Right ventricle myocardium inferior (tissue), 1 donor: ENCODE measurements around the gene HTR7. TPM values are rescaled to one million over a fixed set of nuclear protein-coding genes. Genes with fewer than 3 reads are reported as not detected.
"Not testable (repeated sequence)": the region's sequence is repeated elsewhere in the genome, so short reads cannot be mapped to it uniquely, and the experiment has no call there.

Experiments
- ATAC-seq: fragments of 200-7000 bp; cut with Tn5 transposase; one replicate; pipeline ENCODE4 v1.9.1; 2020; ENCODE audit warnings: mild to moderate bottlenecking, moderate library complexity
- DNase-seq: peaks from one replicate; pipeline ENCODE4 v3.0.0; 2021; ENCODE audit errors: missing footprints
- intact Hi-C: fragments of 100-400 bp; cut with DNase I; formaldehyde crosslinking; loops from one replicate; pipeline ENCODE4 v1.11.0; 2022
- total RNA-seq: library from RNA; stranded (reverse); fragmentation: NEBNext Ultra II Directional; extraction: Animal tissue kit (Norgen Biotek cat#: 25700); gene quantifications from one replicate; pipeline ENCODE4 v1.2.1, GENCODE V29; 2021
- donor health status: DM: no; HTN: yes; CAD: no; lungs with severe emphysema.

Gene HTR7
- total RNA-seq, 1 donor from 2014 or later = not detected

DNA sequence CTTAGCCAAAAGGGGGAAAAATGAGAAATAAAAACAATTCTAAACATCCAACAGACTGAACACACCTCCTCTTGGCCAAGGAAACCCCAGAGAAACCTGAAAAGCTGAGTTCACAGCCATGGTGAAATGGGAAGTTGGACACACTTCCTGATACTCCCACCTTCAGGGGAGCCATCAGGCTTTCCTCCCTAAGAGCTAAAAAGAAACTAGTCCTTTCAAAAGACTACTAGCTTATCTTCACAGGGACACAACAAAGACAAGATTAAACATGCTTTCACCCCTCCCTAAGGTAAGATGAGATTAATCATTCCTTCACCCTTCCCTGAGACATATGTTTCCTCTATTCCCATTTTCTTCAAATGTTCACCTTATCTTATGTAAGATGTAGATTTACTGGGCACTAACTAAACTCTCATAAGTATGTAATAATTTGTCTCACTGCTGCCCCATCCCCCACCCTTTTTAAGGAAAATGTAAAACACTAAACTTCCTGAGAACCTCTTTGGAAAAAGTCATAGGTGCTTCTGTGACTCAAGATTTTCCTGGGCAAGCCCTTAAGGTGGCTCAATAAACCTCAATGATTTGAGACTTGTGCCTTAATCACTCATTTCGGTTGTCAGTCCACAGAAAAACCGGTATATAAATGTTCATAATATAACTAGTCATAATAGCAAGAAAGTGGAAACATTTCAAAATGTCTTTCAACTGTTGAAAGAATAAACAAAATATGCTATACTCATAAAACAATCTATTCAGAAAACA is 40.5 kb downstream of the HTR7 start:
- no peak for ATAC-seq

DNA sequence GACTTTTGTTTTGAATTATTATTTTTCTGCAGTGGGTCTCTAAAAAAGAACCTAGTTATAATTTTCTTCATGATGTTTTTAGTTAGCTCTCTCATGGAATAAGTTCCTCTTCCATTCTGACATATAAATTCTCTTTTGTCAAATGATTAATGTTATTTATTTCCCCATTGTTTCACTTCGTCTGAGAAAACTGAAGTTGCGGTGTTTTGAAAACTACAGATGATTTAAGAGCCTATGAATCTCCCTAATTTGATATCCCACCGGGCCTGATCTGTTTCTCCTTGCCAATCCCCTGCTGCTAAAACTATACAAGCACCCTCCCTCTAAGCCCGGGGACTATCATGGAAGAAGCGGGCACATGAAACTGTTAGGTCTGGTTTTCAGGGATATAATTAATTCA is 41.4 kb downstream of the HTR7 start:
- intact Hi-C loops = no loop called here
- no peak for DNase-seq
- ATAC-seq = no peak

More for the DNA sequence above, 40.5 kb downstream of the HTR7 start:
- intact Hi-C loops = no loop called here
- DNase-seq = no peak

DNA sequence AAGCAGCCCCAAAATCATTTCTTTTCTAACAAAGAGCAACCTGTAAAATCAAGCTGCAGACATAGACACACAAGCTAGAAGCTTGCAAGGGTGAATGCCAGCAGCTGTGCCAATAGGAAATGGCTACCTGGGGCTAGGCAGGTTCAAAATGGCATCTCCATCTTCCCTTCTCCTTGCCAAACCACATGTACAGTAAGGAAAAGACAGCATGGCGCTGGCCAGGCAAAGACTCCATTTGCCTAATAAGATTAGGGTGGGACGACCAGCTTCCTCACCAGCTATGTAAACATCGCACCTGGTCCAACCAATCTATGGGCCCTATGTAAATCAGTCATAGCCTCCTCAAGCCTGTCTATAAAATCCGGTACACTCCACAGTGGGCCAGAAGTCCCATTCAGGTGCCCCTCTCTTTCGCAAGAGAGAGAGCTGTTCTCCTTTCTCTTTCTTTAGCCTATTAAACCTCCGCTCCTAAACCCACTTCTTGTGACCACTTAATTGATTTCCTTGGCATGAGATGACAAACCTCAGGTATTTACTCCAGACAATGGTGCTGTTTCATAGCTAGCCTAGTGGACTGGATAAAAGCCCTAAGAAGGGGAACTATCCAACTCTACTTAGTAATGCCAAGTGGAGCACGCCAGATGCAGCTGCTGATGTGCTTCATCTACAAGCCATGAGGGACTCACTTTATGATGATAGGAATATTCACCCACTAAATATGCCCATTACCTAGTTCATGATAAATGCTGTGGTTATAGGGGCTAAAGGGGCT is 44.1 kb downstream of the HTR7 start:
- intact Hi-C loops = no loop called here
- no peak for DNase-seq
- ATAC-seq = no peak

DNA sequence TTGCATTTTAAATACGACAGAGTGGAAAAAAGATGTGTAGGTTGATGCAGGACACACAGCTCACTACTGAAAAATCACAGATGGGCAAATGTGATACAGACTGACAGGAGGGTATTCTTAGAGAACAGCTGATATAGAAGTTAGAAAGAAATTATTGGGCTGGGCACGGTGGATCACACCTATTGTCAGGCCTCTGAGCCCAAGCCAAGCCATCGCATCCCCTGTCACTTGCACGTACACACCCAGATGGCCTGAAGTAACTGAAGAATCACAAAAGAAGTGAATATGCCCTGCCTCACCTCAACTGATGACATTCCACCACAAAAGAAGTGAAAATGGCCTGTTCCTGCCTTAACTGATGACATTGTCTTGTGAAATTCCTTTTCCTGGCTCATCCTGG is 50.7 kb downstream of the HTR7 start:
- DNase-seq, ATAC-seq, intact Hi-C loops: not testable (repeated sequence)

DNA sequence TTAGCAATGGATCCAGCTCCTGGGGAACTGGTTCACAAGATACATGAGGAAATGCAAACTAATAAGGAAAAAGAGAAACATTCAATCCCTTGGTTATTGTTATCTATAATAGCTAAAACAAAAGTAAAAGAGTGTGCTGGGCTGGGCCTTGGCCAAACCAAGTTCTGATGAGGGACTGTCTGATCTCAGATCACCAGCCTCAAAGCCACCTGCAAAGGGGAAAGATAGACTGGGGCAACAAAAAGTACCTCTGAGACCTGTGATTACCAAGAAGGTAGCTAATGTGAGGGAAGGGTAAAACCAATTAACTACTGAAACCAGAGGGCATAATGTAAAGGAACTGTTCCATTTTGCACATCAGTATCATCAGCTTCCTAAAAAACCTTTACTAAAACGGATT is 51.2 kb downstream of the HTR7 start:
- no peak for ATAC-seq
- DNase-seq = no peak
- intact Hi-C loops = no loop called here

DNA sequence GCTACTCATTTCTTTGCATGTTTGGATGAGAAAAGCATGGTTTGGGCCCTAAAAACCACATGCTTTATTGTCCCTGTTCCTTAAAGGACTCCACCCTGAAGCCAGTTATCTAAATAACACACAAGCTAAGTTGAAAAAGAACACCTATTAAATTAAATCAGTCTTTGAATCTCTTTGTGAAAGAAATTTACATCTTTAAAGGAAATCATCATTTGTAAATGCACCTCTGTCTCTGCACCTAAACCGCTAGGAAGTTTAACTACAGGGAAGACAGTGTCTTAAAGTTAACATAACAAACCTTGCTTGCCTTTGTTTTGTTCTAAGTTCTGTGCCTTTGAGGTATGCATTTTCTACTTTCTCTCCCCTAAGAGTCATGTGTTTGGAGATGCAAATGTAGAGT is 52.6 kb downstream of the HTR7 start:
- no peak for DNase-seq
- intact Hi-C loops = no loop called here
- no peak for ATAC-seq

DNA sequence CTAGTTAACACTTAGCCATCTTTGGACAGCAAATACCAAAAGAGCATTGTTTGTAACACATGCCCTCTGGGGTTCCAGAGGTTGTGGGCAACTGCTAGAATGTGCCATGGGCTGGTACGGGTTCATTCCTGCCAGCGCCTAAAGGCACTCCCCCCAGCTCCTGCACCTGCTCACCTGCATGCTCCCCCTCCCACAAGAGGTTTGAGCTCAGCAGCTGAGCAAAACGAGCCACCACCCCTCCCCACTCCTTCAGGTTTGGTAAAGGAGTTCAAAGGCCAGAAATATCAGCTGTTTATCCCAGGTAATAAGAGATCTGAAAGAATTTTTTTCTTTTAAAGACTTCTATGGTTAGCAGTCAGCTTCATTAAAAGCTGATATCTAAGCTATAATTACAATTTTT is 53.5 kb downstream of the HTR7 start:
- ATAC-seq = no peak
- intact Hi-C loops = no loop called here
- DNase-seq = no peak

DNA sequence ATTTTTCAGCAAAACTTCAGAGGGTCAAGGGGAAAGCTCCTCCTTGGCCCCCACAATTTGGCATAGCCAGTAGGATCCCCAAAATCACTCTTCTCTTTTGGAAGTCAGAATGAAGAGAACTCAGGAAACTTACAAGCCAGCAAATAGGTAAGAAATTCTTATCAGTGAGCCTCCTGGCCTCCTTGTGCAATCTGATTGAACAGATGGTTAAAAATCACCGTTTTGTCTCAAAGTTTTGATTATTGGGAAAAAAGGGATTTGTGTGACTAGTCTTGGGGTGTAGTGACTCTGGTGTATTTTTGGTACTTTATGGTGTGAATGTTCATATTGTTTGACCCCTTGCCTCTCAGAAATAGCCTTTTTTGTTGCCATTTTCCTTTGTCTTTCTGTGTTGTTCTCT is 56.2 kb downstream of the HTR7 start:
- ATAC-seq (no peak), DNase-seq (no peak)
- intact Hi-C loops = no loop called here

DNA sequence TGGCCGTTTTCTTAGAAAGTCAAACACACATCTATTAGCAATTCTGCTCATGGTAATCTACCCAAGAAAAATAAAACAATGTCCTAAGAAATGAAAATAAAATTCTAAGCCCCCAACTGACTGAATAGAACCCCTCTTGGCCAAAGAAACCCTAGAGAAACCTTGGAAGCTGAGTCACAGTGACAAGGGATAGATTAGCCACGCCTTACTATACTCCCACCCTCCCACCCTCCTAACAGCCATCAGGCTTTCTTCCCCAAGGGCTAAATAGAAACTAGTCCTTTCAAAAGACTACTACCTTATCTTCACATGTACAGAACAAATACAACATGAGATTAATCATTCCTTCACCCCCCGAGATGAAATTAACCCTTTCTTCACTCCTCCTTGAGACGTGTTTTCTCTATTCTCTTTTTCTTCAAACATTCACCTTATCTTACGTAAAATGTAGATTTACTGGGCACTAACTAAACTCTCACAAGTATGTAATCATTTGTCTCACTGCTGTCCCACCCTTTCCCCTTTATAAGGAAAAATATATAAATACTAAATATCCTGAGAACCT is 57.5 kb downstream of the HTR7 start:
- intact Hi-C loops = no loop called here
- ATAC-seq (no peak), DNase-seq (no peak)

DNA sequence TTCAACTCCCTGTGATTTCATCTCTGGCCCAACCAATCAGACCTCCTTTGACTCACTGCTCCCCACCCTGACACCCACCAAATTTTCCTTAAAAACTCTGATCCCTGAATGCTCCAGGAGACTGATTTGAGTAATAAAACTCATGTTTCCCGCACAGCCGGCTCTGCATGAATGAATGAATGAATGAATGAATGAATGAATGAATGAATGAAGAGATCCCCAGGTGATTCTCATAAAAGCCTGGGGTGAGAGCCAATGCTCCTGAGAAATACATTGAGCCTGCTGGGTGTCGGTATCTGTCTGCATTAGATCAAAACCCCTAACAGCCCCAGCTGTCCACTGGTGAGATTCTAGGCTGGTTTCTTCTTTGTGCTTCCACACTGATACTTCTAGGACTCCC is 58.7 kb downstream of the HTR7 start:
- DNase-seq (no peak), ATAC-seq (no peak)
- intact Hi-C loops = no loop called here

DNA sequence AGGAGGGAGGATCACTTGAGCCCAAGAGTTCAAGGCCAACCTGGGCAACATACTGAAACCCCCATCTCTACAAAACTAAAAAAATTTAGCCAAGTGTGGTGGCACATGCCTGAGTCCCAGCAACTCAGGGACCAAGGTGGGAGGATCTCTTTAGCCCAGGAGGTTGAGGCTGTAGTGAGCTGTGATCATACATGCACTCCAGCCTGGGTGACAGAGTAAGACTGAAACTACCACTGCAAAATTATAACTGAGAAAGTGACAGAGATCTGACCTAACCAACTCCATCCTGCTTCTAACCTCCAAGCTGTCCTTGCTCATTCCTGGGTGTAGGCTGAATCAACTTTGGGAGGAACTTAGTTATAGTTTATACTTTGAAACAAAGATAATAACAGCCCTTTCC is 59.4 kb downstream of the HTR7 start:
- intact Hi-C loops = no loop called here
- DNase-seq (no peak), ATAC-seq (no peak)

DNA sequence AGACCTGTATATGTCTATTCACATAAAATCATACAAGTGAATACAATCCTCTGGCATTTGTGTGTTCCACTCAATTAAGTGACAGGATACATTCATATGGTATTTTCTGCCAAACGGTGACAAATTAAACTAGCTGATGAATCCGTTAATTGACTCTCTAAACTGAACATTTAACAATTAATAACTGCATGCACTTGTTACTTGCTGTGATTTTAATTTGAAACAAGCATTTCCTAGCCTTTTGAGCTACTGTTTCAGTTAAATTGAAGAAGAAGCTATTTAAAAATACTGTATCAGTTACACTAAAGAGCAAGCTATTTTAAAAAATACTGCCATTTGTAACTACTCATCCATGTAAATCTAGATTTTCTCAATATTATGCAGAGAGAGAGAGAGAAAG is 67.4 kb downstream of the HTR7 start:
- intact Hi-C loops = no loop called here
- no peak for ATAC-seq
- DNase-seq = no peak

DNA sequence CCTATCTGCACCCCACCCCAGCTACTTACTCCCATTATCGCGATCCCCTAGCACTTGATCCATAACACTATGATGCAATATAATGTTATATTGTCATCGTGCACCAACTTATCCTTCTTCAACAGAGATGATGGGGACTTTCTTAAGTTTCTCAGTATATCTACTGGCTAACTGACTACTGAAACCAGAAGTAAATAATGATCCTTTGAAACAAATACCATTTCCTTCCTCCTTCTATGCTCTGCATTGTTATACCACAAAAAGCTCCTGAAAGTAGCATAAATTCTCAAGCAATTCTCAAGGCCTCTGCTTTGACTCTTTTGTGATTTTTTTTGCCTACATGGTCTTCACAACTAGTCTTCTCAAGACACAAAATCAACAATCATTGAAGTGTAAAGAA is 68.9 kb downstream of the HTR7 start:
- intact Hi-C loops = loop anchor here (5.0 kb wide), 1 partner anchor 992 kb away; no protein-coding TSS in a partner anchor
- DNase-seq = no peak
- no peak for ATAC-seq

DNA sequence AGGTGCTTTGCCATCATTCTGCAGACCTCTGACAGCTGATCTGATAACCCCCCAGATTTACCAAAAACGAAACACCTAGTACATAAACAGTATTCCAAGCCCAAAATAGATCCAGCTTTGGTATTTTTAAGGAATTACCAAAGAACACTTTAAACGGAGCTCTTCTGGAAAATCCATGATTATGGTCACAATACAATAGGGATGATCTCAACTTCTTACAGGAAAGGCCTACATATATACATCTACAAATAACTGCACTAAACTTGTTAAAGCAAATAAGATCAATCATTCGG is 69.7 kb downstream of the HTR7 start:
- ATAC-seq (no peak), DNase-seq (no peak)
- intact Hi-C loops = loop anchor here (5.0 kb wide), 1 partner anchor 991 kb away; no protein-coding TSS in a partner anchor

DNA sequence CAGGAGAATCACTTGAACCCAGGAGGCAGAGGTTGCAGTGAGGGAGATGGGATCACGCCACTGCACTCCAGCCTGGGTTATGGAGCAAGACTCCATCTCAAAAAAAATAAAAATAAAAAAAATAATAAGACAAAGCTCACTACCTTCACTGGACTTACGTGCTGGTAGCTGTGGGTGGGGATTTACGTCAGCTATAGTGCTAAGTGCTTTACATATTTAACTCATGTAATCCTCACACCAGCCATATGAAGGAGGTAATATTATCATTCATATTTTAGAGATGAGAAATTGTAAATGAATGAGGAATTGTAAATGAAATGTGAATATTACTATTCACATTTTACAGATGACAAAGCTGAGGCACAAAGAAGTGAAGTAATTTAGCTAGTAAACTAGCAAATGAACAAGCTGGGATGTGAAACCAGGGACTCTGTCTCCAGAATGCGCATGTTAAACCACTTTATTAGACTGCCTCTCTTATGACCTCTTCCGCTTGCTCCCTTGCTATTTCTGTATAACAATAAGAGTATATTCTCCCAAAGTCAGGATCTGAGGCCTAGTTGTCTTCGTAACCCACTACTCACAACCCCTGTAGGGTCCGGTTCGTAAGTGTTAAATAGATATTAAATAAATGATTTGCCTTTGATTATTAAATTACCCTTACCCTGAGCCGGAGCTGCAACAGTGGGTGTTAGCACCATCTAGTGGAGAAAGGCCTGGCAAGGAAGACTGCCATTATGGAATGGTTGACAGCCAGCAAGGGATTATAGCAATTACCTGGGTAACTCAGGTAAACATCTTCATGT is 70.2 kb downstream of the HTR7 start:
- intact Hi-C loops = loop anchor here (5.0 kb wide), 1 partner anchor 990 kb away; no protein-coding TSS in a partner anchor
- DNase-seq (no peak), ATAC-seq (no peak)

DNA sequence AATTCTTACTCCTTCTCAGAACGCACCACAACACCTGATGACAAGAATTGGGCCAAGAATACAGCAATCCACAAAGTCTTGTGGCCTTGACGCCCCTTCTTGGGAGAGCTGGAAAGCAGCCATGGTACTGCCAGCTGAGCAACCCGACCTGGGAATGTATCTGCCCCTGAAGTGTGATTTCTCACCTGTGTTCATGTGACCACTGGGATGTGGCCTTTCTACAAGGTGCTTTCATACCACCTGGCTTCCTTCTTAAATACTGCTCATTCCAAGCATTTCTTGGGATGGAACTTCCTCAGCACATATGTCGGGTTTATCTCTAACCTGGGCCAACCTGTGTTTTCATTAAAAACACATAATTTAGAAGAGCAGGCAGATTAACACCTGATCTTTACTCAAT is 72.1 kb downstream of the HTR7 start:
- no peak for DNase-seq
- intact Hi-C loops = loop anchor here (5.0 kb wide), 1 partner anchor 988 kb away; no protein-coding TSS in a partner anchor
- no peak for ATAC-seq

DNA sequence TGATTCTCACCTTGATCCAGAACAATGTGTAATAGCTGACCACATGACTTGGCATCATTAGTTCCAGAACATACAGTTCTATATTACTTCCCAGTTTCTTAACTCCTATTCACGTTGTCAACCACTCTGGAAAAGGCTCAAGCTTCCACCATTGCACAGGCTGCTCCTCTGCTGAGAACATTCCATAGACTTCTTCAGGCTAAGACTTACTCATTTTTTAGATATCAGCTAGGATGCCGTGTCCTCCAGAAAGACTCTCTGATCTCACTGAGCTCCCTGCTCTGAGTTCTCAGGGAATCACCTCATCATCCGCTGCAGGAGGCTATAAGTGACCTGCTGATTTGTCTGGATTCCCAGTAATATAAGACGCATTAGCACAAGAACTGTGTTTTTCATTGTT is 73.1 kb downstream of the HTR7 start:
- no peak for ATAC-seq
- DNase-seq = no peak
- intact Hi-C loops = loop anchor here (5.0 kb wide), 1 partner anchor 987 kb away; no protein-coding TSS in a partner anchor

DNA sequence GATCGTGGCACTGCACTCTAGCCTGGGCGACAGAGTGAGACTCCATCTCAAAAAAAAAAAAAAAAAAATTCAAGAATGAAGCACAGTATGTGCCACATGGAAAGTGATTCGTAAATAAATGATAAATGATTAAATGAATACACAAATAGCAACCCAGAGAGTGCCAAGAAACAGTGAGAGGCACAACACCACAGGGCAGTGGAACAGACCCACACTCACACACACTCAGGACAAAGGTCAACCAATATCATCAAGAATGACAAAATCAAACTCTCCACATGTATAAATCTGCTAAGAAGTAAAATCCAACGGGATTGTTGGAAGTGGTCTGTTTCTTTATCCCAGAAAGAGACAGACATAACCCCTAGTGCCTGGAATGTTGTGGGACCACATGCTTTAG is 77.4 kb downstream of the HTR7 start:
- DNase-seq (no peak), ATAC-seq (no peak)
- intact Hi-C loops = no loop called here

DNA sequence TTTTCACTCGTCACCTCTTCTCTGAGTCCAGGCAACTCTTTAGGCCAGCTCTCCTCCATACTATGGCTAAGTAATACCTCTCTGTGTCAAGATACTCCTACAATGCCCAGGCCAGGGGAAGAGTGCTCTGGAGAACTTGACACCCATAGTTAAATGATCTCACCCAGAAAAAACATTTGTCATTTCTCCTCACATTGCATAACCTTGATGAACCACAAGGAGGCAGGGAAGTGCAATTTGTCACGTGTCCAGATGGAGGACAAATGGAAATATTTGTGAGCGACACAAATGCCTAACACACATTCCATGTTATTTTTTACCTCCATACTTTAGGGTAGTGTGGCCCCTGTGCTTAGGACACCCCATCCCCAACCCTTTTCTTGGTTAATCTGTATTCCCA is 78.3 kb downstream of the HTR7 start:
- no peak for ATAC-seq
- no peak for DNase-seq
- intact Hi-C loops = no loop called here
